Endothelial cell (in vitro differentiated cells): Measurements from ENCODE around the gene CCNYL1. TPM values are rescaled to one million over a fixed set of nuclear protein-coding genes. Genes with fewer than 3 reads are reported as not detected.

Source experiments
- DNase-seq: peaks from one replicate; pipeline ENCODE4 v3.0.0; 2021; ENCODE audit warnings: low spot score
- H3K27ac Mint-ChIP-seq: one replicate; pipeline ENCODE4 v1.8.0; 2021; ENCODE audit warnings: mixed read lengths, inconsistent platforms; ENCODE audit not compliant: unreplicated experiment
- H3K27me3 Mint-ChIP-seq: one replicate; pipeline ENCODE4 v1.8.0; 2021; ENCODE audit warnings: mild to moderate bottlenecking, moderate library complexity, mixed read lengths, inconsistent platforms; ENCODE audit not compliant: unreplicated experiment
- H3K36me3 Mint-ChIP-seq: one replicate; pipeline ENCODE4 v1.8.0; 2021; ENCODE audit warnings: mild to moderate bottlenecking, low read depth, mixed read lengths, inconsistent platforms; ENCODE audit not compliant: unreplicated experiment
- H3K4me1 Mint-ChIP-seq: one replicate; pipeline ENCODE4 v1.8.0; 2021; ENCODE audit warnings: mild to moderate bottlenecking, mixed read lengths, inconsistent platforms; ENCODE audit not compliant: unreplicated experiment
- H3K4me3 Mint-ChIP-seq: one replicate; pipeline ENCODE4 v1.8.0; 2021; ENCODE audit warnings: mild to moderate bottlenecking, mixed read lengths, inconsistent platforms; ENCODE audit not compliant: unreplicated experiment
- H3K9me3 Mint-ChIP-seq: one replicate; pipeline ENCODE4 v1.8.0; 2021; ENCODE audit warnings: mixed read lengths, inconsistent platforms; ENCODE audit not compliant: unreplicated experiment
- total RNA-seq: library from RNA; stranded (reverse); fragmentation: NEBNext Ultra II Directional; extraction: Animal tissue kit (Norgen Biotek cat#: 25700); gene quantifications from one replicate; pipeline ENCODE4 v1.2.1, GENCODE V29; 2021; ENCODE audit not compliant: unreplicated experiment
- TF ChIP-seq, protein P1 (sequence below): fragments of 200-600 bp; sonication (generic); IDR thresholded peaks from one replicate; pipeline ENCODE4 v1.5.0; 2021; ENCODE audit warnings: antibody characterized with exemption; ENCODE audit not compliant: unreplicated experiment

Gene CCNYL1
- total RNA-seq, 1 donor from 2014 or later = 75.5 TPM

DNA sequence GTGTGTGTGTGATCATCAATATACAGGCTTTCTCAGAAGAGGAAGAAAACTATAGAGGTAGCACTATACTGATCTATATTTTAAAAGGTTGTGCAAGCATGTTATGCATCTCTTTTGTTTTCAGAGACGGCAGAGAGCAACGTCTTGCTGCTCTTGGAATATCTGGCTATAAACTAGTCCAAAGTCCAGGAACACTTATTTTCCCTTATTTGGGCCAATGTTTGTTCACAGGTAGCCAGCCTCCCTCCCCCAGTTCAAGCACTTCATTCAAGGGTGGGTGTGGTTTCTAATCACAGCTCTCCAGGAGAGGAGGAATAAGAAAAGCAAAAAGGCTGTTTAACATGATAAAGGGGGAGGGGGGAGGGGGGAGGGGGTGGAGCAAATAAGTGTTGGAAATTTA is 54.1 kb downstream of the CCNYL1 start:
- H3K36me3 Mint-ChIP-seq = peaks cover 4% of the 10 kb centered on the region
- no peaks in the 10 kb centered on the region for H3K9me3 Mint-ChIP-seq
- no peak for DNase-seq
- peaks cover 23% of the 10 kb centered on the region for H3K4me1 Mint-ChIP-seq
- TF ChIP-seq, protein P1, sequence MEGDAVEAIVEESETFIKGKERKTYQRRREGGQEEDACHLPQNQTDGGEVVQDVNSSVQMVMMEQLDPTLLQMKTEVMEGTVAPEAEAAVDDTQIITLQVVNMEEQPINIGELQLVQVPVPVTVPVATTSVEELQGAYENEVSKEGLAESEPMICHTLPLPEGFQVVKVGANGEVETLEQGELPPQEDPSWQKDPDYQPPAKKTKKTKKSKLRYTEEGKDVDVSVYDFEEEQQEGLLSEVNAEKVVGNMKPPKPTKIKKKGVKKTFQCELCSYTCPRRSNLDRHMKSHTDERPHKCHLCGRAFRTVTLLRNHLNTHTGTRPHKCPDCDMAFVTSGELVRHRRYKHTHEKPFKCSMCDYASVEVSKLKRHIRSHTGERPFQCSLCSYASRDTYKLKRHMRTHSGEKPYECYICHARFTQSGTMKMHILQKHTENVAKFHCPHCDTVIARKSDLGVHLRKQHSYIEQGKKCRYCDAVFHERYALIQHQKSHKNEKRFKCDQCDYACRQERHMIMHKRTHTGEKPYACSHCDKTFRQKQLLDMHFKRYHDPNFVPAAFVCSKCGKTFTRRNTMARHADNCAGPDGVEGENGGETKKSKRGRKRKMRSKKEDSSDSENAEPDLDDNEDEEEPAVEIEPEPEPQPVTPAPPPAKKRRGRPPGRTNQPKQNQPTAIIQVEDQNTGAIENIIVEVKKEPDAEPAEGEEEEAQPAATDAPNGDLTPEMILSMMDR = no peak
- H3K27me3 Mint-ChIP-seq = peaks cover 10% of the 10 kb centered on the region
- H3K27ac Mint-ChIP-seq = no peak overlapping the region
- H3K4me3 Mint-ChIP-seq = no peak overlapping the region

DNA sequence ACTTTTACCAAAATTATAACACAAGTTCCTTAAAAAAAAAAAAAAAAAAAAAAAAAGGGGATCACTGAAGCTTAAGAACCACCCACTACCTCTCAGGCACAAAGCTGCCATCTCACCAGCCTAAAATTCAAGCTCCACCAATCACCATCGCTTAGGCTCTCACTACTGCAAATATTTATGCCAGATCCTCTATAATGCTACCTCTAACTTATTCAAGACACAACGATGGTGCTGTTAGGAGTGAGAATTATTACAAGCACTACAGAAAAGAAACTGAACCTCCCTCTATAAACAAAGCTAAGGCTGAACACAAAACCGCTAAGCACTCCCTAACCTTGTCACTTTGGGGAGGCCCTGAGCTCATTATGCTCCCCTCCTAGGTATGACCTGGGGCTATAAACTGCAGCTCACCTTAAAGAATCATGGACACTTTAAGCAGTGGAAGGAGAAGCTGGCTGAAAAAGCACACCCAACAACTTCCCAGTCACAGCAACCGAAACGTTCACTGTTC is 54.7 kb downstream of the CCNYL1 start:
- Mint-ChIP-seq H3K27me3 (peaks cover 13% of the 10 kb centered on the region), H3K36me3 (no peaks in the 10 kb centered on the region), H3K27ac (peak overlapping the region; percentile 20), H3K4me3 (peak overlapping the region; percentile 76), H3K4me1 (peaks cover 26% of the 10 kb centered on the region), H3K9me3 (no peaks in the 10 kb centered on the region)
- TF ChIP-seq, protein P1 = no peak
- no peak for DNase-seq

DNA sequence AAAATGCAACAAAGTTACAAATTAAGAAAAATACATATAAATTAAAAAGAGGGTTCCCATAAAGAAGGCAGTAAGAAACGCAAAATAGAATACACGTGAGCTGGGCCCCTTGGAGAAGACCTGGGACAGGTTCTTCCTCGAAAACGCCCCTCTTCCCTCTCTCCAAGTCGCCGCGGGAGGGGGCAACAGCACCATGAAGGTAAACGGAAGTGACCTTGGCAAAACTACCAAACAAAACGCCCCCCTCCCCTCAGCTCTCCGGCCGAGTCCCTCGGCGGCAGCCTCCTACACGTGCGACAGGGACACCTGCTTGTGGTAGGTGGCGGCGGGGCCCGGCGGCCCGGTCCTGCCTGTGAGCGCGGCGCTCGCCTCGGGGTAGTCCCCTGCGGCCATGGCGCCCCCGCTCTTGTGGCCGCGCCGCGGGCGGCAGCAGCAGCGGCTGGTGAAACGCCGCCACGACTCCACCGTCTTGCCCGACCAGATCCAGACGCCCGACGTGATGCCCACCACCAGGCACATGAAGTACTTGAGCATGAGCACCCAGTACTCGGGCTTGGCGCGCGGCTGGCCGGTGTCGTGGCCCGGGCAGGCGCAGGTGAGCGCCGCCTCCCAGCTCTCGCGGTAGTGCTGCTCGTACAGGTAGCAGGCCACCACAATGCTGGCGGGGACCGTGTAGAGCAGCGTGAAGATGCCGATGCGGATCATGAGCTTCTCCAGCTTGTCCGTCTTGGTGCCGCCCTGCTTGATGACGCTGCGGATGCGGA is 55.4 kb downstream of the CCNYL1 start:
- Mint-ChIP-seq H3K9me3 (no peaks in the 10 kb centered on the region), H3K36me3 (no peaks in the 10 kb centered on the region), H3K4me3 (peak overlapping the region; percentile 93), H3K4me1 (peaks cover 26% of the 10 kb centered on the region), H3K27ac (peak overlapping the region; percentile 28), H3K27me3 (peaks cover 17% of the 10 kb centered on the region)
- peak; percentile 12 for DNase-seq
- TF ChIP-seq, protein P1 = no peak

DNA sequence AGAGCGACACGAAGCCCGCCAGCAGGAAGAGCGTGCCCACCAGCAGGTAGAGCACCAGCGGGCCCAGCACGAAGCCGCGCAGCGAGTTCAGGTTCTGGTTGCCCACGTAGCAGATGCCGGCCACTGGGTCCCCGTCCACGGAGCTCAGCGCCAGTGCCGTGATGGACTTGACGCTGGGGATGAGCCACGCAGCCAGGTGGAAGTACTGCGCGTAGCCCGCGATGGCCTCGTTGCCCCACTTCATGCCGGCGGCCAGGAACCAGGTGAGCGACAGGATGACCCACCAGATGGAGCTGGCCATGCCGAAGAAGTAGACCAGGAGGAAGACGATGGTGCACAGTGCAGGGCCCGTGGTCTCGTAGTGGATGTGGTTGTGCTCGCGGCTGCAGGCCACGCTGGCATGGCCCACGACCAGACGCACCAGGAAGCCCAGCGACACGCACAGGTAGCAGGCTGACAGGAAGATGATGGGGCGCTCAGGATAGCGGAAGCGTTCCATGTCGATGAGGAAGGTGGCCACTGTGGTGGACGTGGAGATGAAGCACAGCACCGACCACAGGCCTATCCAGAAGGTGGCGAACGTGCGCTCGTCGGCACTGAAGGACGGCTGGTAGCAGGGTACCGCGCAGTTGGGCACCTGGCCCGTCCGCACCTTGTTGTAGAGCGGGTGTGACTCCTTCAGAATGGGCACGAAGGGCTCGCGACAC is 56.2 kb downstream of the CCNYL1 start:
- TF ChIP-seq, protein P1 = no peak

More for the DNA sequence above, 56.2 kb downstream of the CCNYL1 start:
- Mint-ChIP-seq H3K4me3 (peak overlapping the region; percentile 93), H3K27me3 (peaks cover 18% of the 10 kb centered on the region), H3K4me1 (peaks cover 28% of the 10 kb centered on the region), H3K36me3 (no peaks in the 10 kb centered on the region), H3K27ac (peak overlapping the region; percentile 28), H3K9me3 (no peaks in the 10 kb centered on the region)
- peak; percentile 57 for DNase-seq
